IPS-18a (cell line): ENCODE measurements around the gene LAMA5.

Experiments
- H3K27ac ChIP-seq: one replicate; pipeline ENCODE4 v1.5.1; 2013; ENCODE audit warnings: low read length
- H3K27me3 ChIP-seq: one replicate; pipeline ENCODE4 v1.6.1; 2013; ENCODE audit warnings: mild to moderate bottlenecking, low read length; ENCODE audit not compliant: control insufficient read depth, insufficient read depth
- H3K36me3 ChIP-seq: one replicate; pipeline ENCODE4 v1.6.1; 2013; ENCODE audit warnings: low read depth, low read length; ENCODE audit not compliant: control insufficient read depth
- H3K4me1 ChIP-seq: one replicate; pipeline ENCODE4 v1.6.1; 2013; ENCODE audit warnings: low read depth, low read length; ENCODE audit not compliant: control insufficient read depth
- H3K4me3 ChIP-seq: one replicate; pipeline ENCODE4 v1.5.1; 2013; ENCODE audit warnings: low read length
- H3K9ac ChIP-seq: one replicate; pipeline ENCODE4 v1.6.1; 2013; ENCODE audit warnings: mild to moderate bottlenecking, low read length, moderate library complexity
- H3K9me3 ChIP-seq: one replicate; pipeline ENCODE4 v1.6.1; 2013; ENCODE audit warnings: low read depth, low read length; ENCODE audit not compliant: control insufficient read depth

LAMA5 gene, protein sequence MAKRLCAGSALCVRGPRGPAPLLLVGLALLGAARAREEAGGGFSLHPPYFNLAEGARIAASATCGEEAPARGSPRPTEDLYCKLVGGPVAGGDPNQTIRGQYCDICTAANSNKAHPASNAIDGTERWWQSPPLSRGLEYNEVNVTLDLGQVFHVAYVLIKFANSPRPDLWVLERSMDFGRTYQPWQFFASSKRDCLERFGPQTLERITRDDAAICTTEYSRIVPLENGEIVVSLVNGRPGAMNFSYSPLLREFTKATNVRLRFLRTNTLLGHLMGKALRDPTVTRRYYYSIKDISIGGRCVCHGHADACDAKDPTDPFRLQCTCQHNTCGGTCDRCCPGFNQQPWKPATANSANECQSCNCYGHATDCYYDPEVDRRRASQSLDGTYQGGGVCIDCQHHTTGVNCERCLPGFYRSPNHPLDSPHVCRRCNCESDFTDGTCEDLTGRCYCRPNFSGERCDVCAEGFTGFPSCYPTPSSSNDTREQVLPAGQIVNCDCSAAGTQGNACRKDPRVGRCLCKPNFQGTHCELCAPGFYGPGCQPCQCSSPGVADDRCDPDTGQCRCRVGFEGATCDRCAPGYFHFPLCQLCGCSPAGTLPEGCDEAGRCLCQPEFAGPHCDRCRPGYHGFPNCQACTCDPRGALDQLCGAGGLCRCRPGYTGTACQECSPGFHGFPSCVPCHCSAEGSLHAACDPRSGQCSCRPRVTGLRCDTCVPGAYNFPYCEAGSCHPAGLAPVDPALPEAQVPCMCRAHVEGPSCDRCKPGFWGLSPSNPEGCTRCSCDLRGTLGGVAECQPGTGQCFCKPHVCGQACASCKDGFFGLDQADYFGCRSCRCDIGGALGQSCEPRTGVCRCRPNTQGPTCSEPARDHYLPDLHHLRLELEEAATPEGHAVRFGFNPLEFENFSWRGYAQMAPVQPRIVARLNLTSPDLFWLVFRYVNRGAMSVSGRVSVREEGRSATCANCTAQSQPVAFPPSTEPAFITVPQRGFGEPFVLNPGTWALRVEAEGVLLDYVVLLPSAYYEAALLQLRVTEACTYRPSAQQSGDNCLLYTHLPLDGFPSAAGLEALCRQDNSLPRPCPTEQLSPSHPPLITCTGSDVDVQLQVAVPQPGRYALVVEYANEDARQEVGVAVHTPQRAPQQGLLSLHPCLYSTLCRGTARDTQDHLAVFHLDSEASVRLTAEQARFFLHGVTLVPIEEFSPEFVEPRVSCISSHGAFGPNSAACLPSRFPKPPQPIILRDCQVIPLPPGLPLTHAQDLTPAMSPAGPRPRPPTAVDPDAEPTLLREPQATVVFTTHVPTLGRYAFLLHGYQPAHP (N-terminal part only)

GRCh38 chr20:62367136-62367632 lies at the start of gene LAMA5:
Gene LAMA5 (minus strand): TSS chr20:62367312. CDS start chr20:62367245, 67 bp downstream.
- H3K9ac ChIP-seq = peak within 1 kb of the TSS; percentile 55
- peaks cover 54% of the 10 kb centered on the region for H3K4me1 ChIP-seq
- H3K4me3 ChIP-seq = peak within 1 kb of the TSS; percentile 70
- H3K9me3 ChIP-seq = no peaks in the 10 kb centered on the region
- H3K27me3 ChIP-seq = no peaks in the 10 kb centered on the region
- no peak within 1 kb of the TSS for H3K27ac ChIP-seq
- no peaks in the 10 kb centered on the region for H3K36me3 ChIP-seq

DNA sequence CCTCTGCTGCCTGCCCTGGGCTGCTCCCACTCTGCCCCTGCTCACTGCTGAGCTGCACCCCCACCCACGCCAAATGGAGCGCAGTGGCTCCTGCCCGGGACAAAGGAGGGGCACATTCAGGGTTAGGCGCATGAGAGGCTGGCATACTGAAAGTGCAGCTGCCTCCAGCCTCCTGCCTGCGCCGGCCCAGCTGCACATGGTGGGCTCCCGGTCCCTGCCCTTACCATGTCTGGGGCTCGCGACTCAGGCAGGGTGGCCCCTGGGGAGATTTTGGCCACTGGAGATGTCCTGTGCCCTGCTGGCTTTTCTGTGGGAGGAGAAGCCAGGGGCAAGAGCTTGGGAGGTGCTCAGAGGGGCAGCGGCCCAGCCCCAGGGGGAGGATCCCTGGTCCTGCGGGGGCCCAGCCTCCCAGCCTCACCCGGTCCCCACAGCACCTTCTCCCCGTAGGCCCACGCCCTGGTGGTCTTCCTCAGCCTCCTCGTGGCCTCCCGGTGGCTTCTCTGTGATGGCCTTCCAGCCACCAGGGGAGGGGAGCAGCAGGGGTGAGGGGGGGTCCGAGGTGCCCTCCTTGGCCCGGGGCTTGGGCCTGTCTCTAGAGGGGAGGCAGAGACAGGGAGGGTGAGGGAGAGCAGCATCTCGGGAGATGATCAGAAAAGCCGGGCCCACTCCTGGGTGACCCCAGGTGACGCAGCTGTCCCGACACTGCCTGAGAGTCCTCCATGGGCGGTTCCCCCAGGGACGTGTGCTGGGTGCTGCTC lies 48.4 kb upstream of the LAMA5 start:
- Histone ChIP-seq H3K36me3 (no peaks in the 10 kb centered on the region), H3K27ac (no peak overlapping the region), H3K4me3 (no peak overlapping the region), H3K4me1 (peaks cover under 1% of the 10 kb centered on the region), H3K9ac (no peak overlapping the region), H3K9me3 (no peaks in the 10 kb centered on the region), H3K27me3 (no peaks in the 10 kb centered on the region)

DNA sequence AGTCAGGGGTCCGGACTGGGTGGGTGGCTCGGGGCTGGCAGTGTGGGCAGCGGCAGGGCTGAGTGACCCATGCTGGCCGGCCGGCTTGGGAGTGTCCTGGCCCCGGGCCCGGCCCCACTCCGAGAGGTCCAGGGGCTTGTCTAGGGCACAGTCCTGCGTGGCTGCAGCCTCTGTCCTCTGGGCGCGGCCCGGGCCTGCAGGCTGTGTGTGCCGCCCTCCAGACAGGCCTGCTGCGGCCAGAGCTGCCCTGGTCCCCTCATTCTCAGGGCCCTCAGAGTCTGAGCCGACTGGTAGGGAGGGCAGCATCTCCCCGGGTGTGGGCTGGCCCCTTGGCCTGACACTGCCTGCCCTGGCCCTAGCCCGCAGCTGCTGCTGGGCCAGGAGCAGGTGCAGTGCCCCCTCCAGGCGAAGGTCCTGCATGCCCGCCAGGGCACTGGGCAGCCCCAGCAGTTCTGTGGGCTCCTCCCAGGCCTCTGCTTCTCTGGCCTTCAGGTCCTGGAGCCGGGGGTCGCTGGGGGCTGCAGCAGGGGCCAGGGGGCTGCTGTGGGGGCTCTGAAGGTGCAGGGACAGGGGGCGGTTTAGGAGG lies 46.9 kb upstream of the LAMA5 start:
- H3K9me3 ChIP-seq = no peaks in the 10 kb centered on the region
- H3K27me3 ChIP-seq = peaks cover 9% of the 10 kb centered on the region
- no peak overlapping the region for H3K4me3 ChIP-seq
- no peak overlapping the region for H3K27ac ChIP-seq
- H3K4me1 ChIP-seq = peaks cover 4% of the 10 kb centered on the region
- H3K36me3 ChIP-seq = no peaks in the 10 kb centered on the region
- H3K9ac ChIP-seq = no peak overlapping the region

- H3K9ac ChIP-seq = no peak overlapping the region
Measured at GRCh38 chr20:62413025-62413570, 46.0 kb upstream of the LAMA5 start.

GRCh38 chr20:62412194-62413024 lies 45.3 kb upstream of the LAMA5 start:
- no peak overlapping the region for H3K9ac ChIP-seq
- H3K4me1 ChIP-seq = peaks cover 4% of the 10 kb centered on the region
- peaks cover 21% of the 10 kb centered on the region for H3K27me3 ChIP-seq
- H3K9me3 ChIP-seq = no peaks in the 10 kb centered on the region
- no peak overlapping the region for H3K4me3 ChIP-seq
- H3K36me3 ChIP-seq = no peaks in the 10 kb centered on the region
- H3K27ac ChIP-seq = no peak overlapping the region

More at GRCh38 chr20:62413025-62413570, 46.0 kb upstream of the LAMA5 start:
- Histone ChIP-seq H3K4me1 (peaks cover 4% of the 10 kb centered on the region), H3K9me3 (no peaks in the 10 kb centered on the region), H3K27me3 (peaks cover 16% of the 10 kb centered on the region), H3K36me3 (no peaks in the 10 kb centered on the region), H3K27ac (no peak overlapping the region), H3K4me3 (no peak overlapping the region)

- peaks cover 21% of the 10 kb centered on the region for H3K27me3 ChIP-seq
- H3K4me3 ChIP-seq = no peak overlapping the region
- H3K9me3 ChIP-seq = no peaks in the 10 kb centered on the region
- H3K36me3 ChIP-seq = no peaks in the 10 kb centered on the region
- no peak overlapping the region for H3K27ac ChIP-seq
- H3K4me1 ChIP-seq = peaks cover 4% of the 10 kb centered on the region
- H3K9ac ChIP-seq = no peak overlapping the region
Measured at GRCh38 chr20:62411479-62412193, 44.5 kb upstream of the LAMA5 start.

DNA sequence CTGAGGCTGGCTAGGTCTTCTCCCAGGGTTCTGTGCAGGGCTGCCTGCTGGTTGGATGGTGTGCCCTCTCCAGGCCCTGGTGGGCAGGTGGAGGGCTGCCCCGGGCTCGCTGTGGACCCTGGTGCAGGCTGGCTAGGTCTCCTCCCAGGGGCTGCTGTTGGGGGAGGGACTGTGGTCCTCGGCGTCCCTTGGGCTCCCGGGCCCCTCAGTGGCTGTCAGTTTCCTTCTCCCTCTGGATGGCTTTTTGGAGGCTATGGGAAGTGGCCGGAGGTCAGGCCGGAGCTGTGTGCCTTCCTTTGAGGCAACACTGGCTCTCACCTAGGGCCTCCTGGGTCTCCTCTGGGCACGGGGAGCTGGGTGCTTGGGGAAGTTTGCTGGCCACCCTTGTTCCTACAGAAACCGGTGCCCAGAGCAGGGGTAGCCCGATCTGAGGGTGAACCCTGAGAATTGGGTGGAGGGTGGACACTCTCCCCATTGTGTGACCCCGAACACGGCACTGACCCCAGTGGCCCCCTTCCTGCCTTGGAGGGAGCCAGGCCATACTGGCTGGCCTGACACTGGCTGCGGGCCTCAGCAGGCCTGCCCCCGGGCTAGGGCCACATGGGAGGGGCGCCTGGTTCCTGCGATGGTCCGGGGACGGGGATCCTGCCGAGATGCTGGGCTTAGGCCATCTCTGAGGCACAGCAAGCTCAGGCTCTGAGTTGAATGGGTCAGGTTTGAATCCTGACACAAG lies 43.8 kb upstream of the LAMA5 start:
- Histone ChIP-seq H3K9ac (no peak overlapping the region), H3K9me3 (no peaks in the 10 kb centered on the region), H3K27ac (no peak overlapping the region), H3K4me1 (peaks cover 9% of the 10 kb centered on the region), H3K4me3 (peak overlapping the region; percentile 16), H3K36me3 (no peaks in the 10 kb centered on the region), H3K27me3 (peaks cover 21% of the 10 kb centered on the region)

DNA sequence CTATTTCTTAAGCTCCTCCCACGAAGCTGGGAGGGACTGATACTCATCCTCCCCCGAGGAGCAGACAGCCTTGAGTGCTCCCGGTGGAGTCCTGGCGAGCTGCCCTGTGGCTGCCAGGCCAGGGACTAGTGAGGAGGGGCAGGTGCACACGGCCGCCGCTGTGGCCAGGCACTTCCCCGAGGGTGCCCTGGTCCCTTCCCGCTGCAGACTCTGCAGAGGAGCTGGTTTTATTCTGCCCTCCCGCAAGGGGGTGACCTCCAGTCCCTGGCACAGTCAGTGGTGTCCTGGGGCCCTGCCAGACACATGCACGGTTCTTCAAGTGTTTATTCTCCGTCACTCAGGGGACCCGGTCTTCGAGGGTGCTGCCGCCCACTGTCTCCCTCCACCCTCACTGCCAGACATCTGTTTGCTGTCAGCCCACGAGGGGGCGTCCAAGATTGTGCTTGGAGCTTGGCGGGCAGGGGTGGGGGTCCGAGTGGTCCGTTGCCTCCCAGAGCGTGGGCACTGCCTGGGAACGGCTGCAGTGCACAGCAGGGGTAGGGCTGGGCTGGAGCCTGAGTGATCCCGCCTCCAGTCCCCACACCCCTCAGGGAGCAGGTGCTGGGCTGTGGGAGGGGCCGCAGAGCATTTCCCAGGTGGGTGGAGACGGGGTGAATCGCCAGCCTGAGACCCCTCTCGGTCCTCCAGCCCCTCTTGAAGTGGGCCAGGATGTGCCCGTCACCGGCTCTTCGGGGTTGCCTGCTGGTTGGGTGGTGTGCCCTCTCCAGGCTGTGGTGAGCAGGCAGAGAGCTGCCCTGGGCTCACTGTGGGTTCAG lies 43.0 kb upstream of the LAMA5 start:
- H3K4me1 ChIP-seq = peaks cover 9% of the 10 kb centered on the region
- no peak overlapping the region for H3K27ac ChIP-seq
- no peak overlapping the region for H3K9ac ChIP-seq
- H3K36me3 ChIP-seq = no peaks in the 10 kb centered on the region
- H3K4me3 ChIP-seq = peak overlapping the region; percentile 16
- no peaks in the 10 kb centered on the region for H3K9me3 ChIP-seq
- peaks cover 21% of the 10 kb centered on the region for H3K27me3 ChIP-seq
